Neural progenitor cell (in vitro differentiated cells): Measurements from ENCODE around the gene PSMD11. TPM values are rescaled to one million over a fixed set of nuclear protein-coding genes. Genes with fewer than 3 reads are reported as not detected.

Source experiments
- DNase-seq: peaks from one replicate; pipeline ENCODE4 v3.0.0-alpha.2; 2016; ENCODE audit warnings: low spot score
- H2AFZ ChIP-seq: fragments of 200-600 bp; sonication (generic); replicated peaks from 2 replicates; pipeline ENCODE4 v1.6.1; 2016; ENCODE audit warnings: antibody characterized with exemption
- H3F3A ChIP-seq: fragments of 200-600 bp; sonication (generic); 2 replicates; pipeline ENCODE4 v1.6.1; 2016; ENCODE audit warnings: antibody characterized with exemption, low read depth
- H3K27ac ChIP-seq: fragments of 200-600 bp; sonication (generic); 2 replicates; pipeline ENCODE4 v1.5.1; 2016; ENCODE audit warnings: mild to moderate bottlenecking
- H3K27me3 ChIP-seq: fragments of 200-600 bp; sonication (generic); 2 replicates; pipeline ENCODE4 v1.6.1; 2016; ENCODE audit warnings: mild to moderate bottlenecking, moderate library complexity
- H3K36me3 ChIP-seq: fragments of 200-600 bp; sonication (generic); 2 replicates; pipeline ENCODE4 v1.5.1; 2016
- H3K4me1 ChIP-seq: fragments of 200-600 bp; sonication (generic); 2 replicates; pipeline ENCODE4 v1.6.1; 2016; ENCODE audit warnings: mixed run types
- H3K4me2 ChIP-seq: fragments of 200-600 bp; sonication (generic); 2 replicates; pipeline ENCODE4 v1.6.1; 2016
- H3K4me3 ChIP-seq: fragments of 200-600 bp; sonication (generic); 2 replicates; pipeline ENCODE4 v1.5.1; 2016
- H3K79me2 ChIP-seq: fragments of 200-600 bp; sonication (generic); 2 replicates; pipeline ENCODE4 v1.6.1; 2016; ENCODE audit warnings: low read depth
- H3K9ac ChIP-seq: fragments of 200-600 bp; sonication (generic); 2 replicates; pipeline ENCODE4 v1.6.1; 2016
- H3K9me3 ChIP-seq: fragments of 200-600 bp; sonication (generic); 2 replicates; pipeline ENCODE4 v1.5.1; 2016; ENCODE audit warnings: low read depth
- H4K20me1 ChIP-seq: fragments of 200-600 bp; sonication (generic); 2 replicates; pipeline ENCODE4 v1.6.1; 2016; ENCODE audit warnings: low read depth
- H3K27ac Mint-ChIP-seq: 3 replicates; pipeline ENCODE4 v1.8.0; 2021; ENCODE audit warnings: mixed read lengths
- H3K27me3 Mint-ChIP-seq: 2 replicates; pipeline ENCODE4 v1.8.0; 2022; ENCODE audit warnings: low read depth, mild to moderate bottlenecking, inconsistent platforms, moderate library complexity, mixed read lengths; ENCODE audit not compliant: insufficient read depth
- H3K36me3 Mint-ChIP-seq: 3 replicates; pipeline ENCODE4 v1.8.0; 2021; ENCODE audit warnings: mixed read lengths
- H3K4me1 Mint-ChIP-seq: 3 replicates; pipeline ENCODE4 v1.8.0; 2021; ENCODE audit warnings: mixed read lengths
- H3K4me3 Mint-ChIP-seq: 3 replicates; pipeline ENCODE4 v1.8.0; 2021; ENCODE audit warnings: mild to moderate bottlenecking, moderate library complexity, mixed read lengths
- H3K9me3 Mint-ChIP-seq: 3 replicates; pipeline ENCODE4 v1.8.0; 2020; ENCODE audit warnings: mixed read lengths
- EZH2 ChIP-seq: fragments of 200-600 bp; sonication (generic); IDR thresholded peaks from 2 replicates; pipeline ENCODE4 v1.6.1; 2017; ENCODE audit warnings: antibody characterized with exemption, mild to moderate bottlenecking, moderate library complexity
- EZH2phosphoT487 ChIP-seq: fragments of 200-600 bp; sonication (generic); IDR thresholded peaks from 2 replicates; pipeline ENCODE4 v1.6.1; 2017; ENCODE audit warnings: antibody characterized with exemption
- total RNA-seq: library from RNA; depleted of rRNA; stranded (reverse); fragments of >200 nt; gene quantifications from 2 replicates; pipeline ENCODE4 v1.2.3, GENCODE V29; 2015; ENCODE audit warnings: low replicate concordance
- TF ChIP-seq, protein P1 (sequence below): fragments of 200-600 bp; sonication (generic); IDR thresholded peaks from 2 replicates; pipeline ENCODE4 v1.5.1; 2017; ENCODE audit warnings: antibody characterized with exemption, mild to moderate bottlenecking

Gene PSMD11
- total RNA-seq, 1 donor from 2014 or later: 101 TPM

DNA sequence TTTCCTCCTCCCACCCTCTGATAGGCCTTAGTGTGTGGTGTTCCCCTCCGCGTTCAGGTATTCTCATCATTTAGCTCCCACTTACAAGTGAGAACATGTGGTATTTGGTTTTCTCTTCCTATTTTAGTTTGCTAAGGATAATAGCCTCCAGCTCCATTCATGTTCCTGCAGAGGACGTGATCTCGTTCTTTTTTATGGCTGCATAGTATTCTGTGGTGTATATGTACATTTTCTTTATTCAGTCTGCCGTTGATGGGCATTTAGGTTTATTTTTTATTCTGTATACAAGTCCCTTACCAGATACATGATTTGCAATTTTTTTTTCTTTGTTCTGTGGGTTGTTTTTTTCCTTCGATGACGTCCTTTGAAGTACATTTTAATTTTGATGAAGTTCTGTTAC is 23.6 kb downstream of the PSMD11 start:
- no peak overlapping the region for H3K9ac ChIP-seq
- no peaks in the 10 kb centered on the region for H3K4me1 Mint-ChIP-seq
- peaks cover 17% of the 10 kb centered on the region for H4K20me1 ChIP-seq
- TF ChIP-seq, protein P1, sequence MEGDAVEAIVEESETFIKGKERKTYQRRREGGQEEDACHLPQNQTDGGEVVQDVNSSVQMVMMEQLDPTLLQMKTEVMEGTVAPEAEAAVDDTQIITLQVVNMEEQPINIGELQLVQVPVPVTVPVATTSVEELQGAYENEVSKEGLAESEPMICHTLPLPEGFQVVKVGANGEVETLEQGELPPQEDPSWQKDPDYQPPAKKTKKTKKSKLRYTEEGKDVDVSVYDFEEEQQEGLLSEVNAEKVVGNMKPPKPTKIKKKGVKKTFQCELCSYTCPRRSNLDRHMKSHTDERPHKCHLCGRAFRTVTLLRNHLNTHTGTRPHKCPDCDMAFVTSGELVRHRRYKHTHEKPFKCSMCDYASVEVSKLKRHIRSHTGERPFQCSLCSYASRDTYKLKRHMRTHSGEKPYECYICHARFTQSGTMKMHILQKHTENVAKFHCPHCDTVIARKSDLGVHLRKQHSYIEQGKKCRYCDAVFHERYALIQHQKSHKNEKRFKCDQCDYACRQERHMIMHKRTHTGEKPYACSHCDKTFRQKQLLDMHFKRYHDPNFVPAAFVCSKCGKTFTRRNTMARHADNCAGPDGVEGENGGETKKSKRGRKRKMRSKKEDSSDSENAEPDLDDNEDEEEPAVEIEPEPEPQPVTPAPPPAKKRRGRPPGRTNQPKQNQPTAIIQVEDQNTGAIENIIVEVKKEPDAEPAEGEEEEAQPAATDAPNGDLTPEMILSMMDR: no peak
- TF ChIP-seq EZH2 (no peak), EZH2phosphoT487 (no peak)
- H3K79me2 ChIP-seq: peaks cover 42% of the 10 kb centered on the region
- H3K4me3 ChIP-seq: no peak overlapping the region
- DNase-seq: no peak
- H2AFZ ChIP-seq: no peak overlapping the region
- no peaks in the 10 kb centered on the region for H3F3A ChIP-seq
- no peaks in the 10 kb centered on the region for H3K27me3 Mint-ChIP-seq
- no peaks in the 10 kb centered on the region for H3K4me1 ChIP-seq
- no peak overlapping the region for H3K27ac Mint-ChIP-seq
- no peak overlapping the region for H3K27ac ChIP-seq
- no peaks in the 10 kb centered on the region for H3K9me3 Mint-ChIP-seq
- H3K9me3 ChIP-seq: no peaks in the 10 kb centered on the region
- H3K36me3 ChIP-seq: peaks cover 35% of the 10 kb centered on the region
- no peak overlapping the region for H3K4me2 ChIP-seq
- peaks cover 39% of the 10 kb centered on the region for H3K36me3 Mint-ChIP-seq
- H3K4me3 Mint-ChIP-seq: no peak overlapping the region
- H3K27me3 ChIP-seq: no peaks in the 10 kb centered on the region

DNA sequence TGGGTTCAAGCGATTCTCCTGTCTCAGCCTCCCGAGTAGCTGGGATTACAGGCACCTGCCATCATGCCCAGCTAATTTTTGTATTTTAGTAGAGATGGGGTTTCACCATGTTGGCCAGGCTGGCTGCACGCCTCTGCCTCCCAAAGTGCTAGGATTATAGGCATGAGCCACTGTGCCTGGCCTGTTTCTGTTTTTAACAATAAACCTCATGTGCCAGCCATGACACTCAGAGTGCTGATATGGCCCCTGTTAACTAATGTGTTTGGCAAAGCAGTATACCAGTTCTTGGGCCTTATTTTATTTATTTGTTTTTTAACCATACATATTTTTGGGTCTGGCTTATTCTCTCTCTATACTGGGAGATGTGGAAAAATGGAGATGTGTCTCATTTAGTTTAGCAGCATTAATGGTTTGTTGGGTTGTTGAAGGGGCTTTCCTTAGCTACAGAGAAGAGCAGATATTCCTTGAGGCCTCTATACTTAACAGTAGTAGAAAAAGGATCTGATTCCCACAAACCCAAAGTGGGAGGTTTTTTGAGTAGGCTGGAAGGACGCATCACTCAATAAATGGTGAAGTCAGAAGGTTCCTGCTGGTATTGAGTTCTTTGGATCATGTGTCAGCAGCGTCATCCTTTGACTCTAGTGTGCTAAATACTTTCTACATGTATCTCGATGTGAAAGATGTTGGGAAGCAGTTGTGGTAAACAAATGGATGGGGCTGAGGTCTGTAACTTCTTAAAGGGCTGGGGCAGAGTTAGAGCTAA is 26.3 kb downstream of the PSMD11 start:
- no peak overlapping the region for H3K4me2 ChIP-seq
- H3K79me2 ChIP-seq: peaks cover 29% of the 10 kb centered on the region
- DNase-seq: no peak
- H4K20me1 ChIP-seq: peaks cover 6% of the 10 kb centered on the region
- no peak overlapping the region for H3K4me3 Mint-ChIP-seq
- H2AFZ ChIP-seq: no peak overlapping the region
- H3K27me3 ChIP-seq: no peaks in the 10 kb centered on the region
- TF ChIP-seq, protein P1: no peak
- no peak for TF ChIP-seq EZH2
- TF ChIP-seq EZH2phosphoT487: no peak
- no peak overlapping the region for H3K9ac ChIP-seq
- H3K27me3 Mint-ChIP-seq: no peaks in the 10 kb centered on the region
- H3K36me3 Mint-ChIP-seq: peaks cover 56% of the 10 kb centered on the region
- no peaks in the 10 kb centered on the region for H3K4me1 Mint-ChIP-seq
- H3K4me1 ChIP-seq: no peaks in the 10 kb centered on the region
- H3K9me3 ChIP-seq: no peaks in the 10 kb centered on the region
- H3K4me3 ChIP-seq: no peak overlapping the region
- peaks cover 18% of the 10 kb centered on the region for H3K36me3 ChIP-seq
- H3K9me3 Mint-ChIP-seq: no peaks in the 10 kb centered on the region
- no peak overlapping the region for H3K27ac Mint-ChIP-seq
- H3F3A ChIP-seq: no peaks in the 10 kb centered on the region
- no peak overlapping the region for H3K27ac ChIP-seq

DNA sequence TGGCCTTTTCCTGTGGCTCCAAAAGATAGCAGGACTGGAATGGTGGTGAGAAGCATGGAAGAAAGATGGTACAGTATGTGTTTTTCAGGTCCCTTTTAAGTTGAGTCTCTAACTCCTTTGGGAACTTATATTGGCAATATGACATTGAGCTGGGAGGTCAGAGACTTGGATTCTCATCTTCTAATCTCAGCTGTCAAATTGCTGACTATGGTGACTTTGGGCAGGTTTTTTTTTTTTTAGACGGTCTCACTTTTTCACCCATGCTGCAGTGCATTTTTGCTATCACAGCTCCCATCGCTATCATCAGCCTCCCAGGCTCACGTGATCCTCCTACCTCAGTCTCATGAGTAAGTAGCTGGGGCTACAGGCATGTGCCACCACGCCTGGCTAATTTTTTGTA is 27.3 kb downstream of the PSMD11 start:
- no peak overlapping the region for H2AFZ ChIP-seq
- DNase-seq: no peak
- no peaks in the 10 kb centered on the region for H3K9me3 ChIP-seq
- H3F3A ChIP-seq: no peaks in the 10 kb centered on the region
- H3K36me3 Mint-ChIP-seq: peaks cover 51% of the 10 kb centered on the region
- peaks cover 21% of the 10 kb centered on the region for H3K79me2 ChIP-seq
- no peaks in the 10 kb centered on the region for H3K27me3 Mint-ChIP-seq
- H3K4me3 ChIP-seq: no peak overlapping the region
- no peaks in the 10 kb centered on the region for H3K27me3 ChIP-seq
- peaks cover 18% of the 10 kb centered on the region for H3K36me3 ChIP-seq
- no peak overlapping the region for H3K27ac ChIP-seq
- no peak overlapping the region for H3K4me3 Mint-ChIP-seq
- no peaks in the 10 kb centered on the region for H3K4me1 Mint-ChIP-seq
- no peak overlapping the region for H3K27ac Mint-ChIP-seq
- no peak overlapping the region for H3K9ac ChIP-seq
- peaks cover 6% of the 10 kb centered on the region for H4K20me1 ChIP-seq
- no peaks in the 10 kb centered on the region for H3K9me3 Mint-ChIP-seq
- H3K4me2 ChIP-seq: no peak overlapping the region
- TF ChIP-seq EZH2phosphoT487 (no peak), EZH2 (no peak)
- TF ChIP-seq, protein P1: no peak
- H3K4me1 ChIP-seq: no peaks in the 10 kb centered on the region
